ENCODE results near the gene SNAPC4.
"Not testable (repeated sequence)": the region's sequence is repeated elsewhere in the genome, so short reads cannot be mapped to it uniquely, and the experiment has no call there.

The SNAPC4 gene

GRCh38 chr9:136433849-136434579 lies 34.0 kb upstream of the SNAPC4 start:
- no peak for DNase-seq (ENCODE audit: low read depth in 2 of 2)

- no peak for DNase-seq (ENCODE audit: low read depth in 2 of 2)
Measured at GRCh38 chr9:136433043-136433715, 33.2 kb upstream of the SNAPC4 start.

- DNase-seq (ENCODE audit: low read depth in 2 of 2): no peak
Measured at GRCh38 chr9:136432591-136432990, 32.6 kb upstream of the SNAPC4 start.

- no peak for DNase-seq (ENCODE audit: low read depth in 2 of 2)
Measured at GRCh38 chr9:136431782-136432350, 31.9 kb upstream of the SNAPC4 start.

GRCh38 chr9:136430588-136431234 lies 30.7 kb upstream of the SNAPC4 start:
- no peak for DNase-seq (ENCODE audit: low read depth in 2 of 2)

- DNase-seq (ENCODE audit: low read depth in 2 of 2): no peak
Measured at GRCh38 chr9:136429683-136430491, 29.9 kb upstream of the SNAPC4 start.

GRCh38 chr9:136429075-136429628 lies 29.2 kb upstream of the SNAPC4 start:
- no peak for DNase-seq (ENCODE audit: low read depth in 2 of 2)

GRCh38 chr9:136426787-136427186 lies 26.8 kb upstream of the SNAPC4 start:
- no peak for DNase-seq (ENCODE audit: low read depth in 2 of 2)

- not testable (repeated sequence) for DNase-seq (ENCODE audit: low read depth in 2 of 2)
Measured at GRCh38 chr9:136425367-136425766, 25.4 kb upstream of the SNAPC4 start.

- DNase-seq (ENCODE audit: low read depth in 2 of 2): no peak
Measured at GRCh38 chr9:136424750-136425362, 24.9 kb upstream of the SNAPC4 start.

- no peak for DNase-seq (ENCODE audit: low read depth in 2 of 2)
Measured at GRCh38 chr9:136423432-136424146, 23.6 kb upstream of the SNAPC4 start.

GRCh38 chr9:136422876-136423275 lies 22.9 kb upstream of the SNAPC4 start:
- DNase-seq (ENCODE audit: low read depth in 2 of 2): no peak

- DNase-seq (ENCODE audit: low read depth in 2 of 2): no peak
Measured at GRCh38 chr9:136421791-136422190, 21.8 kb upstream of the SNAPC4 start.

GRCh38 chr9:136419092-136419420 lies 19.1 kb upstream of the SNAPC4 start:
- DNase-seq (ENCODE audit: low read depth in 2 of 2): no peak

- no peak for DNase-seq (ENCODE audit: low read depth in 2 of 2)
Measured at GRCh38 chr9:136418182-136419091, 18.5 kb upstream of the SNAPC4 start.

GRCh38 chr9:136416914-136417313 lies 16.9 kb upstream of the SNAPC4 start:
- DNase-seq (ENCODE audit: low read depth in 2 of 2): no peak

GRCh38 chr9:136416427-136416826 lies 16.5 kb upstream of the SNAPC4 start:
- DNase-seq (ENCODE audit: low read depth in 2 of 2): no peak

GRCh38 chr9:136412962-136413361 lies 13.0 kb upstream of the SNAPC4 start:
- DNase-seq (ENCODE audit: low read depth in 2 of 2): no peak

- DNase-seq (ENCODE audit: low read depth in 2 of 2): no peak
Measured at GRCh38 chr9:136411378-136411777, 11.4 kb upstream of the SNAPC4 start.

Measured in stimulated activated CD8-positive, alpha-beta memory T cell treated with anti-CD3 and anti-CD28 coated beads, Interleukin-2, amount 100 ng/mL, for 48 hours (primary cell).